BLaER1 treated with 17β-estradiol and CSF1 and Interleukin-3, amounts not matched to agents 10 nM and 100 nM (cell line): ENCODE measurements around the gene DUS1L.

Experiments used
- H3K27ac ChIP-seq, 11 experiments: shearing (Covaris generic); formaldehyde crosslinking; 2 replicates each; pipeline ENCODE4 v1.8.1; 2022
- H3K27me3 ChIP-seq, 11 experiments: shearing (Covaris generic); formaldehyde crosslinking; 2 replicates each; pipeline ENCODE4 v1.8.1; 2022
- H3K36me3 ChIP-seq, 11 experiments: shearing (Covaris generic); formaldehyde crosslinking; 2 replicates each; pipeline ENCODE4 v1.8.1; 2022
- H3K4me1 ChIP-seq, 10 experiments: shearing (Covaris generic); formaldehyde crosslinking; 2 replicates each; pipeline ENCODE4 v1.8.1; 2022
- H3K4me2 ChIP-seq, 11 experiments: shearing (Covaris generic); formaldehyde crosslinking; 2 replicates each; pipeline ENCODE4 v1.8.1; 2022
- H3K4me3 ChIP-seq, 10 experiments: shearing (Covaris generic); formaldehyde crosslinking; 2 replicates each; pipeline ENCODE4 v1.8.1; 2022
- H3K9ac ChIP-seq, 11 experiments: shearing (Covaris generic); formaldehyde crosslinking; 2 replicates each; pipeline ENCODE4 v1.8.1; 2022
- H3K9me3 ChIP-seq, 11 experiments: shearing (Covaris generic); formaldehyde crosslinking; replicated peaks in 1 of 11; 2 replicates each; pipeline ENCODE4 v1.8.1; 2022
- H4K20me1 ChIP-seq, 11 experiments: shearing (Covaris generic); formaldehyde crosslinking; 2 replicates each; pipeline ENCODE4 v1.8.1; 2022
- Cebpa-rat ChIP-seq, 11 experiments: shearing (Covaris generic); IDR thresholded peaks; 2 replicates each; pipeline ENCODE4 v1.8.1; 2022

DUS1L gene

GRCh38 chr17:82081966-82082365 lies 16.4 kb upstream of the DUS1L start:
- H4K20me1 ChIP-seq, result peaks cover 0 to 97% (median 92%) of the 10 kb centered on the region in 11 experiments; a peak in 20 of 22 replicates
- TF ChIP-seq Cebpa-rat (IDR thresholded peaks at IDR 0.05), result no peak
- H3K36me3 ChIP-seq, result peaks cover 86 to 97% (median 93%) of the 10 kb centered on the region in 11 experiments

GRCh38 chr17:82081546-82081945 lies 15.9 kb upstream of the DUS1L start:
- TF ChIP-seq Cebpa-rat (IDR thresholded peaks at IDR 0.05), result no peak
- Histone ChIP-seq H3K4me1 (peaks cover 0 to 11% (median 5%) of the 10 kb centered on the region in 10 experiments; a peak in 9 of 20 replicates), H3K9me3 (no peaks in the 10 kb centered on the region), H3K27me3 (no peaks in the 10 kb centered on the region), H3K4me3 (no peak overlapping the region), H4K20me1 (peaks cover 0 to 97% (median 92%) of the 10 kb centered on the region in 11 experiments; a peak in 20 of 22 replicates), H3K9ac (no peak overlapping the region), H3K36me3 (peaks cover 83 to 94% (median 89%) of the 10 kb centered on the region in 11 experiments), H3K27ac (no peak overlapping the region), H3K4me2 (no peak overlapping the region)

More at GRCh38 chr17:82081966-82082365, 16.4 kb upstream of the DUS1L start:
- Histone ChIP-seq H3K27me3 (no peaks in the 10 kb centered on the region), H3K9ac (no peak overlapping the region), H3K27ac (no peak overlapping the region), H3K4me1 (peaks cover 0 to 7% (median under 1%) of the 10 kb centered on the region in 10 experiments; a peak in 7 of 20 replicates), H3K4me3 (no peak overlapping the region), H3K9me3 (no peaks in the 10 kb centered on the region), H3K4me2 (no peak overlapping the region)

- TF ChIP-seq Cebpa-rat (IDR thresholded peaks at IDR 0.05), result no peak
- H3K4me1 ChIP-seq, result peaks cover 0 to 17% (median 10%) of the 10 kb centered on the region in 10 experiments; a peak in 11 of 20 replicates
- H3K4me3 ChIP-seq, result no peak overlapping the region
- H3K36me3 ChIP-seq, result peaks cover 76 to 88% (median 83%) of the 10 kb centered on the region in 11 experiments
- H3K9ac ChIP-seq, result no peak overlapping the region
- H3K4me2 ChIP-seq, result no peak overlapping the region
- no peaks in the 10 kb centered on the region for H3K9me3 ChIP-seq
- H3K27ac ChIP-seq, result no peak overlapping the region
- H4K20me1 ChIP-seq, result peaks cover 0 to 96% (median 86%) of the 10 kb centered on the region in 11 experiments; a peak in 20 of 22 replicates
- no peaks in the 10 kb centered on the region for H3K27me3 ChIP-seq
Observed at GRCh38 chr17:82080789-82081464, 15.3 kb upstream of the DUS1L start.

GRCh38 chr17:82080048-82080788 lies 14.6 kb upstream of the DUS1L start:
- Histone ChIP-seq H3K27ac (no peak overlapping the region), H3K4me3 (no peak overlapping the region), H3K4me1 (peaks cover 0 to 24% (median 14%) of the 10 kb centered on the region in 10 experiments; a peak in 11 of 20 replicates), H3K36me3 (peaks cover 69 to 81% (median 76%) of the 10 kb centered on the region in 11 experiments), H3K9ac (no peak overlapping the region), H4K20me1 (peaks cover 0 to 89% (median 78%) of the 10 kb centered on the region in 11 experiments; a peak in 20 of 22 replicates), H3K9me3 (no peaks in the 10 kb centered on the region), H3K27me3 (no peaks in the 10 kb centered on the region), H3K4me2 (no peak overlapping the region)
- TF ChIP-seq Cebpa-rat (IDR thresholded peaks at IDR 0.05), result no peak

GRCh38 chr17:82079001-82079677 lies 13.5 kb upstream of the DUS1L start:
- no peaks in the 10 kb centered on the region for H3K9me3 ChIP-seq
- no peak overlapping the region for H3K4me3 ChIP-seq
- H3K36me3 ChIP-seq, result peaks cover 60 to 70% (median 65%) of the 10 kb centered on the region in 11 experiments
- H3K4me2 ChIP-seq, result no peak overlapping the region
- TF ChIP-seq Cebpa-rat (IDR thresholded peaks at IDR 0.05), result no peak
- H3K9ac ChIP-seq, result no peak overlapping the region
- no peaks in the 10 kb centered on the region for H3K27me3 ChIP-seq
- H3K27ac ChIP-seq, result no peak overlapping the region
- H3K4me1 ChIP-seq, result peaks cover 0 to 31% (median 14%) of the 10 kb centered on the region in 10 experiments; a peak in 11 of 20 replicates
- H4K20me1 ChIP-seq, result peaks cover 0 to 78% (median 68%) of the 10 kb centered on the region in 11 experiments; a peak in 20 of 22 replicates

- no peak for TF ChIP-seq Cebpa-rat (IDR thresholded peaks at IDR 0.05)
- peaks cover 0 to 71% (median 61%) of the 10 kb centered on the region in 11 experiments; a peak in 19 of 22 replicates for H4K20me1 ChIP-seq
- H3K27me3 ChIP-seq, result no peaks in the 10 kb centered on the region
- no peak overlapping the region for H3K9ac ChIP-seq
- peaks cover 0 to 37% (median 14%) of the 10 kb centered on the region in 10 experiments; a peak in 11 of 20 replicates for H3K4me1 ChIP-seq
- no peak overlapping the region for H3K4me3 ChIP-seq
- H3K36me3 ChIP-seq, result peaks cover 53 to 63% (median 58%) of the 10 kb centered on the region in 11 experiments
- H3K9me3 ChIP-seq, result no peaks in the 10 kb centered on the region
- H3K27ac ChIP-seq, result no peak overlapping the region
- H3K4me2 ChIP-seq, result no peak overlapping the region
Observed at GRCh38 chr17:82078433-82078832, 12.8 kb upstream of the DUS1L start.

GRCh38 chr17:82077617-82078358 lies 12.2 kb upstream of the DUS1L start:
- H3K27ac ChIP-seq, result no peak overlapping the region
- no peak overlapping the region for H3K4me2 ChIP-seq
- H4K20me1 ChIP-seq, result peaks cover 0 to 65% (median 55%) of the 10 kb centered on the region in 11 experiments; a peak in 19 of 22 replicates
- TF ChIP-seq Cebpa-rat (IDR thresholded peaks at IDR 0.05), result no peak
- H3K4me3 ChIP-seq, result no peak overlapping the region
- H3K9me3 ChIP-seq, result no peaks in the 10 kb centered on the region
- peaks cover 0 to 39% (median 14%) of the 10 kb centered on the region in 10 experiments; a peak in 11 of 20 replicates for H3K4me1 ChIP-seq
- peaks cover 46 to 57% (median 51%) of the 10 kb centered on the region in 11 experiments for H3K36me3 ChIP-seq
- H3K9ac ChIP-seq, result no peak overlapping the region
- H3K27me3 ChIP-seq, result no peaks in the 10 kb centered on the region
